ENCODE results near the gene CS.
"Not testable (repeated sequence)": the region's sequence is repeated elsewhere in the genome, so short reads cannot be mapped to it uniquely, and the experiment has no call there.

Gene CS

GRCh38 chr12:56297400-56297799 lies 2.7 kb downstream of the CS start:
- Histone ChIP-seq H3K4me1 (ENCODE audit: control insufficient read depth, low read depth, low read length) (peaks cover 12% of the 10 kb centered on the region), H3K27ac (ENCODE audit: low read length) (no peak overlapping the region), H3K9ac (ENCODE audit: low read length) (no peak overlapping the region), H3K36me3 (ENCODE audit: control insufficient read depth, low read depth, low read length) (peaks cover 13% of the 10 kb centered on the region), H3K27me3 (ENCODE audit: control insufficient read depth, insufficient read depth, low read length) (no peaks in the 10 kb centered on the region), H3K9me3 (ENCODE audit: control insufficient read depth, low read depth, low read length) (no peaks in the 10 kb centered on the region), H3K4me3 (ENCODE audit: low read length) (no peak overlapping the region)

DNA sequence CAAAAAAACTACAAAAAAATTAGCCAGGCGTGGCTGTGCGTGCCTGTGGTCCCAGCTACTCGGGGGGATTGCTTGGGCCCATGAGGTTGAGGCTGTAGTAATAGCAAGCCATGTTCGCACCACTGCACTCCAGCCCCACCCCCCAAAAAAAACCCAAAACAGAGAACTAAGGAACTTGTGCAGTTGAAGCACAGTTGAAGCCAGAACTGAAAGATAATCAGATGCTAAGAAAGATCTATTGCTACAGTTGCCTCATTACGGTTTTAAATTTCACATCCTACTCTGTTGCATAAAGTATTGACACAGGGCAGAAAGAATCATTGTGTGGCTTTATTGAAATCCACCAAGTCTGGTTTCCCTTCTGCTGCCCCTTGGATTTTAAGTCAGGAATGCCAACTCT lies 3.8 kb downstream of the CS start:
- Histone ChIP-seq H3K9ac (ENCODE audit: low read length) (no peak overlapping the region), H3K36me3 (ENCODE audit: control insufficient read depth, low read depth, low read length) (peaks cover 18% of the 10 kb centered on the region), H3K27me3 (ENCODE audit: control insufficient read depth, insufficient read depth, low read length) (no peaks in the 10 kb centered on the region), H3K9me3 (ENCODE audit: control insufficient read depth, low read depth, low read length) (no peaks in the 10 kb centered on the region), H3K27ac (ENCODE audit: low read length) (no peak overlapping the region), H3K4me3 (ENCODE audit: low read length) (no peak overlapping the region), H3K4me1 (ENCODE audit: control insufficient read depth, low read depth, low read length) (peaks cover 12% of the 10 kb centered on the region)

- no peak overlapping the region for H3K9ac ChIP-seq (ENCODE audit: low read length)
- H3K4me1 ChIP-seq (ENCODE audit: control insufficient read depth, low read depth, low read length): no peaks in the 10 kb centered on the region
- H3K27me3 ChIP-seq (ENCODE audit: control insufficient read depth, insufficient read depth, low read length): no peaks in the 10 kb centered on the region
- peaks cover 30% of the 10 kb centered on the region for H3K36me3 ChIP-seq (ENCODE audit: control insufficient read depth, low read depth, low read length)
- no peak overlapping the region for H3K27ac ChIP-seq (ENCODE audit: low read length)
- no peak overlapping the region for H3K4me3 ChIP-seq (ENCODE audit: low read length)
- no peaks in the 10 kb centered on the region for H3K9me3 ChIP-seq (ENCODE audit: control insufficient read depth, low read depth, low read length)
These were observed 6.3 kb downstream of the CS start for GRCh38 chr12:56293795-56294194.

- Histone ChIP-seq H3K36me3 (ENCODE audit: control insufficient read depth, low read depth, low read length) (peaks cover 34% of the 10 kb centered on the region), H3K27ac (ENCODE audit: low read length) (no peak overlapping the region), H3K27me3 (ENCODE audit: control insufficient read depth, insufficient read depth, low read length) (no peaks in the 10 kb centered on the region)
These were observed 11.3 kb downstream of the CS start for GRCh38 chr12:56288705-56289387.

GRCh38 chr12:56286044-56286830 lies 13.9 kb downstream of the CS start:
- Histone ChIP-seq H3K27me3 (ENCODE audit: control insufficient read depth, insufficient read depth, low read length) (no peaks in the 10 kb centered on the region), H3K4me1 (ENCODE audit: control insufficient read depth, low read depth, low read length) (no peaks in the 10 kb centered on the region), H3K4me3 (ENCODE audit: low read length) (no peak overlapping the region), H3K9ac (ENCODE audit: low read length) (no peak overlapping the region), H3K36me3 (ENCODE audit: control insufficient read depth, low read depth, low read length) (peaks cover 54% of the 10 kb centered on the region), H3K9me3 (ENCODE audit: control insufficient read depth, low read depth, low read length) (no peaks in the 10 kb centered on the region), H3K27ac (ENCODE audit: low read length) (no peak overlapping the region)

More at GRCh38 chr12:56288705-56289387, 11.3 kb downstream of the CS start:
- H3K4me1 ChIP-seq (ENCODE audit: control insufficient read depth, low read depth, low read length): no peaks in the 10 kb centered on the region
- H3K4me3 ChIP-seq (ENCODE audit: low read length): no peak overlapping the region
- no peak overlapping the region for H3K9ac ChIP-seq (ENCODE audit: low read length)
- H3K9me3 ChIP-seq (ENCODE audit: control insufficient read depth, low read depth, low read length): no peaks in the 10 kb centered on the region

GRCh38 chr12:56284263-56284662 lies 15.9 kb downstream of the CS start:
- H3K27ac ChIP-seq (ENCODE audit: low read length): not testable (repeated sequence)
- peaks cover 51% of the 10 kb centered on the region for H3K36me3 ChIP-seq (ENCODE audit: control insufficient read depth, low read depth, low read length)

DNA sequence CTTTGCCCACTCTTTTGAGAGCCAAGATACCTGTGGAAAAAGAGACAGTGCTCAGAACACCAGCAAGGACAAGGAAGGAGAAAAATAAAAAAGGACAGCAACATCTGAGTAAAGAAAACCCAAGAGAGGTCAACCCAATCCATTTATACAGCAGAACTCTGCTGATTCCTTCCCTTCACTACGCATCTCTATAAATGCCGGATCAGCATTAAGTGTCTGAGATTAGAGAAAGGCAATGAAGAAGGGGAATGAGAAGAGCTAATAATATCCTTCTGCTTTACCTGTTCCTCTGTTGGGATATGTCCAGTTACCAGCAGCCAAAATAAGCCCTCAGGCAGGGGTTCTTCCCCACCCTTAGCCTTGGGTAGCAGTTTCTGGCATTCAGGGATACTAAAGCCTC lies 17.6 kb downstream of the CS start:
- no peak overlapping the region for H3K27ac ChIP-seq (ENCODE audit: low read length)
- no peaks in the 10 kb centered on the region for H3K27me3 ChIP-seq (ENCODE audit: control insufficient read depth, insufficient read depth, low read length)
- no peaks in the 10 kb centered on the region for H3K4me1 ChIP-seq (ENCODE audit: control insufficient read depth, low read depth, low read length)
- no peak overlapping the region for H3K9ac ChIP-seq (ENCODE audit: low read length)
- H3K4me3 ChIP-seq (ENCODE audit: low read length): no peak overlapping the region
- H3K36me3 ChIP-seq (ENCODE audit: control insufficient read depth, low read depth, low read length): peaks cover 66% of the 10 kb centered on the region
- H3K9me3 ChIP-seq (ENCODE audit: control insufficient read depth, low read depth, low read length): no peaks in the 10 kb centered on the region

More at GRCh38 chr12:56284263-56284662, 15.9 kb downstream of the CS start:
- not testable (repeated sequence) for H3K4me3 ChIP-seq (ENCODE audit: low read length); H3K9me3 ChIP-seq (ENCODE audit: control insufficient read depth, low read depth, low read length); H3K27me3 ChIP-seq (ENCODE audit: control insufficient read depth, insufficient read depth, low read length); H3K4me1 ChIP-seq (ENCODE audit: control insufficient read depth, low read depth, low read length); H3K9ac ChIP-seq (ENCODE audit: low read length)

DNA sequence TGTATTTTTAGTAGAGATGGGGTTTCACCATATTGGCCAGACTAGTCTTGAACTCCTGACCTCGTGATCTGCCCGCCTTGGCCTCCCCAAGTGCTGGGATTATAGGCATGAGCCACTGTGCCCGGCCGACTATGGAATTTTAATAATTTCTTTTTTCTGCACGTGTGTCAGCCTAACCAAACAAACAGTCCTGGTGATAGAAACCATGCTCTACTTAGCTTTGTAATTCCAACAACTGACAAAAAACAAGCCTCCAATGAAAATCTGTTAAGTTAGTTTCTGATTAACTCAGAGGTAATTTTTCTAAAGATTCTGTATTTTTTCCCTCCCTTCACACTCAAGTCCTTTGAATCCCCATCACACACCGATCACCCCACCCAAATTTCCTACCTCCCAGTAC lies 18.1 kb downstream of the CS start:
- Histone ChIP-seq H3K4me3 (ENCODE audit: low read length) (no peak overlapping the region), H3K27me3 (ENCODE audit: control insufficient read depth, insufficient read depth, low read length) (no peaks in the 10 kb centered on the region), H3K4me1 (ENCODE audit: control insufficient read depth, low read depth, low read length) (no peaks in the 10 kb centered on the region), H3K9ac (ENCODE audit: low read length) (no peak overlapping the region), H3K9me3 (ENCODE audit: control insufficient read depth, low read depth, low read length) (no peaks in the 10 kb centered on the region), H3K36me3 (ENCODE audit: control insufficient read depth, low read depth, low read length) (peaks cover 67% of the 10 kb centered on the region), H3K27ac (ENCODE audit: low read length) (no peak overlapping the region)

DNA sequence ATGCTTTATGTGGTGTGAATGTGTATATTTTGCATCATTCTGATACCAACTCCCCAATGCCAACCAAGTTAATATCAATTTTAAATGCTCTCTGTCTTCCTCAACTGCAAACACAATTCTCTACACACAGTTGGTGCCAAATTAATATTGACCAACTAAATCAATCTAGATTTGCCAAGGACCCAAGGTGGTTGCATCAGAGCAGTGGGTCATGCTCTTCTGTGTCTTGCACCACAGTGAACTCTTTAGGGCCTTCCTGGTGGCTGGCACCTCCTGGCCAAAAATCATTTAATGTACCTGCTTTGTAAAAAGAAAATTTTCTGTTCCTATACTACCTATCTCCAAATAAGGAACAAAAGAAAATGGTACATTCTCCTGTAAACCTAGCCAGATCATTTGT lies 19.3 kb downstream of the CS start:
- H3K27ac ChIP-seq (ENCODE audit: low read length): no peak overlapping the region
- peaks cover 67% of the 10 kb centered on the region for H3K36me3 ChIP-seq (ENCODE audit: control insufficient read depth, low read depth, low read length)
- H3K4me3 ChIP-seq (ENCODE audit: low read length): no peak overlapping the region
- H3K4me1 ChIP-seq (ENCODE audit: control insufficient read depth, low read depth, low read length): no peaks in the 10 kb centered on the region
- no peak overlapping the region for H3K9ac ChIP-seq (ENCODE audit: low read length)
- no peaks in the 10 kb centered on the region for H3K9me3 ChIP-seq (ENCODE audit: control insufficient read depth, low read depth, low read length)
- no peaks in the 10 kb centered on the region for H3K27me3 ChIP-seq (ENCODE audit: control insufficient read depth, insufficient read depth, low read length)

GRCh38 chr12:56278905-56279304 lies 21.2 kb downstream of the CS start:
- no peaks in the 10 kb centered on the region for H3K4me1 ChIP-seq (ENCODE audit: control insufficient read depth, low read depth, low read length)
- H3K36me3 ChIP-seq (ENCODE audit: control insufficient read depth, low read depth, low read length): peaks cover 77% of the 10 kb centered on the region
- H3K9me3 ChIP-seq (ENCODE audit: control insufficient read depth, low read depth, low read length): no peaks in the 10 kb centered on the region
- H3K27ac ChIP-seq (ENCODE audit: low read length): no peak overlapping the region
- H3K4me3 ChIP-seq (ENCODE audit: low read length): no peak overlapping the region
- H3K9ac ChIP-seq (ENCODE audit: low read length): no peak overlapping the region
- H3K27me3 ChIP-seq (ENCODE audit: control insufficient read depth, insufficient read depth, low read length): no peaks in the 10 kb centered on the region

DNA sequence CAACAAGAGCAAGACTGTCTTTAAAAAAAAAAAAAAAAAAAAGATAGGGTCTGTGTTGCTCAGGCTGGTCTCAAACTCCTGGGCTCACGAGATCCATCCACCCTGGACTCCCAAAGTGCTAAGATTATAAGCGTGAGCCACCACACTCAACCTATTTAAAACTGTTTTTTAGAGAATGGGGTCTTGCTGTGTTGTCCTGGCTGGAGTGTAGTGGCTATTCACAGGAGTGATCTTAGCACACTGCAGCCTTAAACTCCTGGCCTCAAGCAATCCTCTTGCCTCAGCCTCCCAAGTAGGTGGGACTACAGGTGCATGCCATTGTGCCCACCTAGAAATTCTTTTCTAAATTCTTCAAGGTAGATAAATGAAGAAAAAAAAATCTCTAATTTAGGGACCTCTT lies 25.8 kb downstream of the CS start:
- Histone ChIP-seq H3K27me3 (ENCODE audit: control insufficient read depth, insufficient read depth, low read length) (no peaks in the 10 kb centered on the region), H3K27ac (ENCODE audit: low read length) (no peak overlapping the region), H3K4me1 (ENCODE audit: control insufficient read depth, low read depth, low read length) (no peaks in the 10 kb centered on the region), H3K4me3 (ENCODE audit: low read length) (no peak overlapping the region), H3K9me3 (ENCODE audit: control insufficient read depth, low read depth, low read length) (no peaks in the 10 kb centered on the region), H3K9ac (ENCODE audit: low read length) (no peak overlapping the region), H3K36me3 (ENCODE audit: control insufficient read depth, low read depth, low read length) (peaks cover 77% of the 10 kb centered on the region)

GRCh38 chr12:56272468-56272867 lies 27.7 kb downstream of the CS start:
- not testable (repeated sequence) for H3K4me3 ChIP-seq (ENCODE audit: low read length); H3K9me3 ChIP-seq (ENCODE audit: control insufficient read depth, low read depth, low read length); H3K9ac ChIP-seq (ENCODE audit: low read length); H3K4me1 ChIP-seq (ENCODE audit: control insufficient read depth, low read depth, low read length); H3K27ac ChIP-seq (ENCODE audit: low read length); H3K27me3 ChIP-seq (ENCODE audit: control insufficient read depth, insufficient read depth, low read length)
- H3K36me3 ChIP-seq (ENCODE audit: control insufficient read depth, low read depth, low read length): peaks cover 61% of the 10 kb centered on the region
